ENCODE measurements around the gene SGMS1.
"Not testable (repeated sequence)": the region's sequence is repeated elsewhere in the genome, so short reads cannot be mapped to it uniquely, and the experiment has no call there.

SGMS1 gene

DNA sequence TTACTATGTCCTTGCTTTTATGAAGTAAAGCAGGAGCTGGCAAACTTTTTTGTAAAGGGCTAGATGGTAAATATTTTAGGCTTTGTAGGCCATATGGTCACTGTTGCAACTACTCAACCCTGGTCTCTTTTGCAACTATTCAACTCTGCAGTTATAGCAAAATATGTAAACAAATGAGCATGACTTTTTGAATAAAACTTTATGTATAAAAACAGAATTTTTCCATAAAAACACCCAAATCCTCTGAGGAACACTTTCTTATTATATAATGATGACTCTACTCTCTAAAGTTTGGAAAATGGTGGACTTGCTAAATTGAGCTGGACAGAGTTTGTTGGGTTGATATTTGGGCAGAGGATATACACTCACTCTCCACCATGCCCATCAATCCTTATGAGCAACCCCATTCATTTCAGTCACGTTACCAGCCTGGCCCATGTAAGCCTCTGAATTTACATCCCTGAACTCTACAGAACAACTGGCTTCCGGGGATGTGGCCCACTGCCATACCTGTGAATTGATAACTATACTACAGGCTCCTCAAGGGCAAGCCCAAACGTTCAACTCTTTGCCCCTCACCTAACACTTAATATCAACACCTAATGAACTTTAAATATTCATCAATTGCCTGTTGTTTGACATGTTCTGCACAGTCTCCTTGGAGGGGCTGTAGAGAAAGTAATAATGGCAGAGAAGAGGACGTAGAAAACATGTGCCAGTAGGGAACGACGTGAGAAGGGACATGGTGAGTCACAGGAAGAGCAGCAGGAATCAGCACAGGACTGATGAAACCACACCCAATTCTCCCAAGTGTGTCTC is 37.6 kb downstream of the SGMS1 start:
- H3K4me3 ChIP-seq: no peak overlapping the region
- peak overlapping the region in 1 of 21 experiments; percentile 23 for H3K27ac ChIP-seq

DNA sequence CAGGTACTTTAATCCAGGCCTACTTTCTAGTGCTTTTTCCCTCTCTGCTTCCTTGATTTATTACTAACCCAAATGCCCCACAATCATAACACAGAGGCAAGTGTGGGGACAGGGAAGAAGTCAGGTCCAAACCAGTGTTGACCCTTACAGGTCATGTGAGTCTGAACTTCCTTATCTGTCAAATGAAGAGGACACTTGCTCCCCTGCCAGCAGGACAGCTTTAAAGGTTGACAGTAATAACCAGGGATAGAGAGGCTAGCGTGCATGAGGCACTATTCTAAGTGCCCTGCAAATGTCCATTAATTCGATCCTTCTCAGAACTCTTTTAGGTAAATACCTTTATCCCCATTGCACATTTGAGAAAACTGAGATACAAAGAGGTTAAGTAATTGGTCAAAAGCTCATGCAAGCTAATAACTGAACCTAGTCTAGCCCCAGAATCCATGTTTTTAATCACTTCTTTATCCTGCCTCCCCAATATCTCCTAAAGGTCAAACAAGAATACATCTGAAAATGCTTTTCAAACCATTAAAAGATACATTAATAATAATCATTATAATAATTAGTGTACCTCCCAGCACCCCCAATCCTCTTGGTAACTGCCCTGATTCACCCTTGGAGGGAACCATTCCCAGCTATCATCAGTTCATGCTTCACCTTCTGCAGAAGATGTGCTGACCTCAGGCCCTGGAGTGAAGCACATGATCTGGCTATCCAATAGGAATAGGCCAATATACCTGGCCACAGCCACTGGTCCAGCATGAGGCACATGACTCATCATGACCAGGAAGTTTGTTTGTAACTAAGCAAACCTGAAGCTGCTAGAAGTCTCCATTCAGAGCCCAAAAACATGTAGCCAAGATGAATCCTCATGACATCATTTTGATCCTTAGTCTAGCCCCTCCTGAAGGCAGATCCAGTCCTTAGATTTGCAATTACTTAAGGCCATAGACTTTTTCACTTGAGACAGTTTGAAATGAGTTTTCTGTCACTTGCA is 40.7 kb downstream of the SGMS1 start:
- H3K27ac ChIP-seq: no peak overlapping the region
- H3K4me3 ChIP-seq: no peak overlapping the region

GRCh38 chr10:50582046-50582445 is 41.7 kb downstream of the SGMS1 start:
- no peak overlapping the region for H3K27ac ChIP-seq
- H3K4me3 ChIP-seq: no peak overlapping the region

DNA sequence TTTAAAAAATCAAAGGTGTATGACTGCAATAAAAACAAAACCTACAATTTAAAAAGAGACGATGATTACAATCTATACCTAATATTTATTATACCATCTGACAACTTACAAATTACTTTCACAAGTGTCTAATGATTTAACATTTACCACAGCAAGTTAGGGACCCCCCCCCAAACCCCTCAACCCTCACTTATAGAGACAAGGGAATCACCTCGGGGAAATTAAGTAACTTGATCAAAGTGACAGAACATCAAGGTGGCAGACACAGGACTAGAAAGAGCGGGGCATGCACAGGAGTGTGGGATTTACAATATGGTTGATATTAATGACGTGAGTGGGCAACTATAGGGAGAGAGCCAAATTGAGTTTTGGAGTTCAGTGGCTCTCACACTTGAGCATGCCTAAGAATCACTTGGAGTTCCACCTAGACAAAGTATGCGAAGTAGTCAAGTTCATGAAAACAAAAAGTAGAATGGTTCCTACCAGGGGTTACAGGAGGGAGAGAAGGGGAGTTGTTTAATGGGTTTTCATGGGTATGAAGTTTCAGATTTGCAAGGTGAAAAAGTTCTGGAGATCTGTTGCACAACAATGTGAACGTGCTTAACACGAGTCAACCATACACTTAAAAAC is 43.4 kb downstream of the SGMS1 start:
- Histone ChIP-seq H3K4me3 (no peak overlapping the region), H3K27ac (no peak overlapping the region)

DNA sequence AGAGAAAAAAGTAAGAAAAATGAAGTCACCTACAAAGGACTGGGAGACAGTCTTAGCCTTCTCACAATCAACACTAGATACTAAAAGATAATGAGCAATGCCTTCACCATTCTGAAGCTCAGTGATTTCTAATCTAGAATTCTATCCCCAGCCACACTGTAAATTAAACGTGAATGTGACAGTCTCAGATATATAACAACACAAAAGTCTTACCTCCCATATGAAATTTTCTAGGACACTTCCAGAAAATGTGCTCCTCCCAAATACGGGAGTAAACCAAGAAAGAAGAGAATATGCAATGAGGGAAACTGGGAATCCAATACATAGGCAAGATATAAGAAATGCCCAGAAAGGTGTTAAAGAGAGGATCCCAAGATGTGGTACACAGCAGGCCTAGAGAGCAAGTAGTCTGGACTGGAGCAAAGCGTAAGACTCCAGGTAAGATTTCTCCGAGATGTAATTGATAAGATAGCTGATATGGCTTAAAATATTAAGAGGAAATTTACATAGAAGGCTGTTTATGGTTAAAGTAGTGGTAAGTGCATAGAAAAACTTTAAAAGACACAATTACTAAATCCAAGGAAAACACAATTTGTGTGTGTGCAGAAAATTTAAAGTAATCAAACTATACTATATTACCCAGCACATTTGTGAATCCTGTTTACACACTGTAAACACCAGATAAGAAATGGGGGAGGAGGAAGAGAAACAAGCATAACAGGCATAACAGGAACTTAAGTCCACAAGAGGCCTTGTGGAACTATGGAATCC is 44.1 kb downstream of the SGMS1 start:
- Histone ChIP-seq H3K4me3 (no peak overlapping the region), H3K27ac (no peak overlapping the region)

- Histone ChIP-seq H3K27ac (no peak overlapping the region), H3K4me3 (no peak overlapping the region)
Measured at GRCh38 chr10:50578949-50579348, 44.8 kb downstream of the SGMS1 start.

DNA sequence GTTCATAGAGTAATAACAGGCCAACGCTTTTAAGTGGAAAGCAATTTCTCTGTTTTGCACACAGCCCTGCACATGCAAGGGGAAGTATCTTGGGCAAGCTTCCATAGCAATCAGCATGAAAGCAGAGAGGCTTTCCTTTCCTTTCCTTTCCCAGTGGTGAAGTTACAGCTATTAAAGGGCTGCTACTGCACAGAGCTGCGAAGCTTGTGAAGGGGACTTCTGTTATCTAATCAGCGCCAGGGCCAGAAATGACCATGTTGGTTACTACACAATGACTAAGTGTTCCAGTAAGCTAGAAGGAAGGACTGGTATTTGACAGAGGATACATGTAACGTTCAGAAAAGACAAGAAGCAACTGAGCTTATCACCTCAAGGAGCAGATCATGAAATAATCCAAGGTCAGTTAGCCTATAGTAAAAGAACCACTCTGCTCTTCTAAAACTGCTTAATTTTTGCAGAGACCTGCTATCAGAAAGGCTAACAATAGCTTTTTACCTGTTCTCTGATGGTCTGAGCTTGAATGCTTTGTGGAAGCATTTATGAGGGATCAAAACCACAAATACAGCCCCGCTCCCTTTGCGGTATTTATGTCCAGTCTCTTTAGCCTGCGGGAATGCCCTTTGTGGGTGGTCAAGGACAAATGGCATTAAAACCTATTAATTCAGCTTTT is 45.9 kb downstream of the SGMS1 start:
- peak overlapping the region in 1 of 21 experiments; percentile 28 for H3K27ac ChIP-seq
- no peak overlapping the region for H3K4me3 ChIP-seq

DNA sequence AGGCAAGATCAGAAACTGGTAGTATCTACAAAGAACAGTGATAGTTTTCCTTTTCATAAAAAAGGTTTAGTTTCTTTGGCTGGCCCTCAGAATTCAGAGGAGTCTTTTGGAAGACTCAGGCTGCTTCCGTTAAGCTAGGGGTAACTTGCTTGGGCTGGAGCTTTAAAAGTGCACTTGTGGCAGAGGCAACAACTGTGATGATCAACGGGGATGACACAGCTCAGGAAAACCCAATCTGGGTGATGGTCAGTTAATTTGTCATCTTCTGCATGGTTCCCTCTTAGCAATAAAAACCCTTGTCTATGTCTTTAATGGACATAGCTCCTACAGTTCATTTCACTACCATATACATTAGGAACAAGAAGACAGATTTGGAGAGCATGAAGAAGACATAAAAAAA is 46.7 kb downstream of the SGMS1 start:
- no peak overlapping the region for H3K27ac ChIP-seq
- no peak overlapping the region for H3K4me3 ChIP-seq

DNA sequence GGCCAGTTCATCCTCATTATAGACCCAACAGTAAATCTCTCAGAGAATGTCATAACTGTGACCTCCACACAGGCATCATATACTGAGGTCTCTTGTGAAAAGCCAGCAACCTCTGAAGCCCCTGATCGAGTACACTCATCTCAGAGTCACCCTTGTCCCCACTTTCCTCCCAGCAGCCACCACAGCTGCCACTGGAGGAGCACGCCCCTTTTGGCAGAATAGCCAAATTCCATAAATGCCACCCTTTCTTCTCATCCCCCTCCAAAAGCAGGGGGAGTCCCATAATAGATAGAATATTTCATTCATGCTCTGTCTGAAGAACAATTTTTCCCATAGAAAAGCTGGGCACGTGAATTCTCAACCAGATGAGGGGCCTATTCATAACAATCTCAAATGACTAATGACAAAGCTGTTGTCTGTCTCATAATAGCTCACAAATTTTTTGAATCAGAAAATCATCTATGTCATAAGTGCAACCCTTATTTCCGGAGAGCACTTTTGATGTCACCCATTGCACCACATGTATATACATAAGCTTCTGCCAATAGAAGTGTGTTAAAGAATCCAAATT is 47.4 kb downstream of the SGMS1 start:
- Histone ChIP-seq H3K4me3 (no peak overlapping the region), H3K27ac (no peak overlapping the region)

- H3K27ac ChIP-seq: no peak overlapping the region
Measured at GRCh38 chr10:50575477-50576244, 48.1 kb downstream of the SGMS1 start.

GRCh38 chr10:50574931-50575330 is 48.8 kb downstream of the SGMS1 start:
- Histone ChIP-seq H3K27ac (no peak overlapping the region), H3K4me3 (no peak overlapping the region)

More at GRCh38 chr10:50575477-50576244, 48.1 kb downstream of the SGMS1 start:
- no peak overlapping the region for H3K4me3 ChIP-seq

GRCh38 chr10:50574305-50574704 is 49.5 kb downstream of the SGMS1 start:
- H3K4me3 ChIP-seq: no peak overlapping the region

GRCh38 chr10:50572017-50572491 is 51.7 kb downstream of the SGMS1 start:
- Histone ChIP-seq H3K4me3 (no peak overlapping the region), H3K27ac (no peak overlapping the region)

More at GRCh38 chr10:50574305-50574704, 49.5 kb downstream of the SGMS1 start:
- no peak overlapping the region for H3K27ac ChIP-seq

DNA sequence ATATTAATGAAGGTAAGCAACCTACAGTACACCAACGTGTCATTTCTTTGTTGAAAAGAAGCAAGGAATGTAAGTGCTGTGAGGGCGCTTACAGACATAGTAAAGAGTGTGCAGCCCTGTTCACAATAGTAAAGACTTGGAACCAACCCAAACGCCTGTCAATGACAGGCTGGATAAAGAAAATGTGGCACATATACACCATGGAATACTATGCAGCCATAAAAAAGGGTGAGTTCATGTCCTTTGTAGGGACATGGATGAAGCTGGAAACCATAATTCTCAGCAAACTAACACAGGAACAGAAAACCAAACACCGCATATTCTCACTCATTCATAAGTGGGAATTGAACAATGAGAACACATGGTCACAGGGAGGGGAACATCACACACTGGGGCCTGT is 55.0 kb downstream of the SGMS1 start:
- H3K27ac ChIP-seq, H3K4me3 ChIP-seq: not testable (repeated sequence)

DNA sequence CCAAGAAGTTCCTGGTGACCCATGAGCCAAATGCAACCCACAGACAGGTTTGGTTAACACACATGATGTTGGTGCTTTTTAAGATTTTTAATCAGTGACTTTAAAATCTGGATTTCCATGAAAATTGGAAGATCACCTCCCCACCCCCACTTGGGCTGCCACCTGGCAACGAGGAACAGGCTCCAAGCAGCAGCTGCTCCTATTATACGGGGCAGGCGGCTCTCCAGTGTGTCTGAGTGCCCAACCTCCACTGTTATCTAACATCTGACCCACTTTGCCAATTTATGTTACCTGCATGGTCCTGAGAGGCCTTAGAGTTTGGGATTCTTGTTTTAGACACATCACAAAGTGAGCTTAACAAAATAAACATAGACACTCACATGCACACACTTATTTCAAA is 56.4 kb downstream of the SGMS1 start:
- Histone ChIP-seq H3K4me3 (no peak overlapping the region), H3K27ac (no peak overlapping the region)

- no peak overlapping the region for H3K4me3 ChIP-seq
- no peak overlapping the region for H3K27ac ChIP-seq
Measured at GRCh38 chr10:50566150-50566549, 57.6 kb downstream of the SGMS1 start.

GRCh38 chr10:50565301-50566083 is 58.3 kb downstream of the SGMS1 start:
- Histone ChIP-seq H3K4me3 (no peak overlapping the region), H3K27ac (no peak overlapping the region)

All from skin epidermis (tissue), 12 donors.